Activated CD8-positive, alpha-beta memory T cell treated with anti-CD3 and anti-CD28 coated beads, Interleukin-2, amount 50 U/mL, for 24 hours (primary cell): Measurements from ENCODE around the gene RPL11.
"Not testable (repeated sequence)": the region's sequence is repeated elsewhere in the genome, so short reads cannot be mapped to it uniquely, and the experiment has no call there.

Experiments used
- DNase-seq: peaks from one replicate; pipeline ENCODE4 v3.0.0-alpha.2; 2020; ENCODE audit errors: extremely low read depth

Gene RPL11

DNA sequence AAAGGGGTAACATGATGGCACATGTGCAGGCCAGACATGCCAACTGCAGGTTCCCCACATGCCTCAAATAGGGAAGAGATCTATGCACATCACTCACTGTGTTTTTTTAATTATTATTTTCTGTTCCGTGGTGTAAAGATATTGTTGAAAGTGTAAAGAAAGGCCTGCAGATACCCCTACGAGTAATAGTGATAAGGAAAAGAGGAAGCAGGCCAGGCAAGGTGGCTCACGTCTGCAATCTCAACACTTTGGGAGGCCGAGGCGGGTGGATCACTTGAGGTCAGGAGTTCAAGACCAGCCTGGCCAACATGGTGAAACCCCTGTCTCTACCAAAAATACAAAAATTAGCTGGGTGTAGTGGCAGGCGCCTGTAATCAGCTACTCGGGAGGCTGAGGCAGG is 6.4 kb upstream of the RPL11 start:
- not testable (repeated sequence) for DNase-seq

DNA sequence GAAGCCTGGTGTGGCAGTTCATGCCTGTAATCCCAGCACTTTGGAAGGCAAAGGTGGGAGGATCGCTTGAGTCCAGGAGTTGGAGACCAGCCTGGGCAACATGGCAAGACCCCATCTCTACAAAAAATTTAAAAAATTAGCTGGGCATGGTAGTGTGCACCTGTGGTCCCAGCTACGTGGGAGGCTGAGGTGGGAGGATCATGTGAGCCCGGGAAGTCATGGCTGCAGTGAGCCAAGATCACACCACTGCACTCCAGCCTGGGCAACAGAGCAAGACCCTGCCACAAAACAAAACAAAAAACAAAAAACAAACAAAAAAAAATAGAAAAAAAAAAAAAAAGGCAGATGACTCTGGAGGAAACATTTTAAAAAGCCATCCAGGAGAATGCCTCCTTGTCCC is 3.9 kb upstream of the RPL11 start:
- DNase-seq: not testable (repeated sequence)

DNA sequence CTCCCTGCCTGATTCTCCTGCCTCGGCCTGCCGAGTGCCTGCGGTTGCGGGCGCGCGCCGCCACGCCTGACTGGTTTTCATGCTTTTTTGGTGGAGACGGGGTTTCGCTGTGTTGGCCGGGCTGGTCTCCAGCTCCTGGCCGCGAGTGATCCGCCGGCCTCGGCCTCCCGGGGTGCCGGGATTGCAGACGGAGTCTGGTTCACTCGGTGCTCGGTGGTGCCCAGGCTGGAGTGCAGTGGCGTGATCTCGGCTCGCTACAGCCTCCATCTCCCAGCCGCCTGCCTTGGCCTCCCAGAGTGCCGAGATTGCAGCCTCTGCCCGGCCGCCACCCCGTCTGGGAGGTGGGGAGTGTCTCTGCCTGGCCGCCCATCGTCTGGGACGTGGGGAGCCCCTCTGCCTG is 3.3 kb upstream of the RPL11 start:
- DNase-seq: not testable (repeated sequence)

DNA sequence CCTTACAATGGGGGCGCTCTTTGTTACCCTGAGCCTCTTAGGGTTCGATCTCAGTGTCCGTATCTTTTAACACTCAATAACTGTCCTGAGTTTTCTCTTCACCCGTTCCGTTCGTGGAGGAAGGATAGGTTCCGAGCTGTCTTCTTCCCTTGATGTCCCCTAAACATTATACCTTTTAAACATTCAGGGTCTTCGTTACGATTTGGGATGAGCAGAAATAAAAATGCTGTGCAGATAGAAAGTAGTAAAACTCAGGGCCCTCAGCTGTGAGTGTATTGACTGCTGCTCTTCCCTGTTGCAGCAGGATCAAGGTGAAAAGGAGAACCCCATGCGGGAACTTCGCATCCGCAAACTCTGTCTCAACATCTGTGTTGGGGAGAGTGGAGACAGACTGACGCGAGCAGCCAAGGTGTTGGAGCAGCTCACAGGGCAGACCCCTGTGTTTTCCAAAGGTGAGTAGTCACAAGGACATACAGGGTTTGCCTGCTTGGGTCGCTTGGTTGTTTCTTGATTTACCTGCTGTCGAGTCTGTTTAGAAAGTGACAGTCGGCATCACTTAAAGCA is 784 bp downstream of the RPL11 start:
- no peak for DNase-seq

DNA sequence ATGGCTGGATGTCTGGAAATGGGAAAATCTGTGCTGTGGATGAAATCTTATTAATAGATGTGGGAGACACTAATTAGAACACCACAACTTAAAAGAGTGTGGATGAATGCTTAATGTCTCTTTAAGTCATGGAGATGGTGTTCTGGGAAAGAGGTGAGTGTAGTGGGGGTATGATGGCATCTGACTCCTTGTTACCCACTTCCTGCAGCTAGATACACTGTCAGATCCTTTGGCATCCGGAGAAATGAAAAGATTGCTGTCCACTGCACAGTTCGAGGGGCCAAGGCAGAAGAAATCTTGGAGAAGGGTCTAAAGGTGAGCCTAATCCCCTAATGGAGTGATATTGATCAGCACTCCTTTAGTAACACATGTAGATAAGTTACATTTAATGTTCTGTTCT is 2.0 kb downstream of the RPL11 start:
- DNase-seq: no peak

DNA sequence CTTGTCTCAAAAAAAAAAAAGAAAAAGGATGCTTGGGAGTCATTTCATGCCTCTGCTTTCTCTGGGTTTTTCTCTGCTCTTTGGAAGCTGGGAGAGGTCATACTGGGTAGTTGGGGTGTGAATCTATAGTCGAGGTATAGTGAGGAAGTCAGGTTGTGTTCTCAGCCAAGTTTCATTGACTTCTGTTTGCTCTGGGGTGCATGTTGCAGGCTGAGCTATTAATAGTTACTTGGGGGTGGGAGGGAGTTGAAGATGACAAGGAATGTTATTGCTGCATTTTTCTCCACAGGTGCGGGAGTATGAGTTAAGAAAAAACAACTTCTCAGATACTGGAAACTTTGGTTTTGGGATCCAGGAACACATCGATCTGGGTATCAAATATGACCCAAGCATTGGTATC is 2.8 kb downstream of the RPL11 start:
- DNase-seq: no peak

DNA sequence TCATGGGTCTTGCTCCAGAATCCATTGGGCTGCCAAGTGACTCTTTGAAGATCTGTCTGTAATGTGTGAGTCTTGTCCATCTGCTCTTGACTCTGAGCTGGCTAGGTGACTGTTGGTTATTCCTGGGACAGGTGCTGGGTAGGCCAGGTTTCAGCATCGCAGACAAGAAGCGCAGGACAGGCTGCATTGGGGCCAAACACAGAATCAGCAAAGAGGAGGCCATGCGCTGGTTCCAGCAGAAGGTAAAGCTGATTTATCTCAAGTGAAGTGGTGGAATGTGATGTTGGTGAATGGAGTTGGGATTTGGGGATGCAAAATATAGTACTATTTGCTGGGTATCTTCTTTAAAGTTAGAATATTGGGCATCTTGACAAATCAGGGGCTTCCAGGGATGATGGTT is 4.1 kb downstream of the RPL11 start:
- DNase-seq: no peak

DNA sequence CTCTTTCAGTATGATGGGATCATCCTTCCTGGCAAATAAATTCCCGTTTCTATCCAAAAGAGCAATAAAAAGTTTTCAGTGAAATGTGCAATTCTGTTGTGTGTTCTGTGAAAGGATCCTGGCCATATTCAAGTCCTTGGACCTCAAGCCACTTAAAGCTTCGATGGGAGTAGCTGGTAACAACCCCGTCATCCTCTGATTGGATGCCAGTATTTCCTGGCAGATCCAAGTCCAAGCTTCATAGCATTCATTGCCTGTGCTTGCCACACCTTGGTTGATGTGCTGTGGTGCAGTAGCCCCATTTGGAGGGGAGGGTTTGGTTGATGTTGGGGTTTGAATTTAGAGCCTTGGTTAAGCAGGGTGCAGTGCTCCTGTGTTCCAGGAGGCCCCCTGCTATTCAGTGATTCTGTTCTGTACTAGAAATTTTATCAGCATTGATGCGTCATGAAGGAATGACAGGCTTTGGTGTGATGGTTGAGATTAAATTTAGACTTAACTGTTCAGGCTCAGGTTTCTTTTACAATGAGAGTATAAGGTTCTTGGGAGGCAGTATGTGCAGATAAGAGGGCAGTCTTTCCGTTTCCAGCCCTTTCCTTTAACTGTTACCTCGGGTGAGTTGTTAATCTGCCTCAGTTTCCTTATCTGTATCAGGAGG is 4.9 kb downstream of the RPL11 start:
- no peak for DNase-seq

DNA sequence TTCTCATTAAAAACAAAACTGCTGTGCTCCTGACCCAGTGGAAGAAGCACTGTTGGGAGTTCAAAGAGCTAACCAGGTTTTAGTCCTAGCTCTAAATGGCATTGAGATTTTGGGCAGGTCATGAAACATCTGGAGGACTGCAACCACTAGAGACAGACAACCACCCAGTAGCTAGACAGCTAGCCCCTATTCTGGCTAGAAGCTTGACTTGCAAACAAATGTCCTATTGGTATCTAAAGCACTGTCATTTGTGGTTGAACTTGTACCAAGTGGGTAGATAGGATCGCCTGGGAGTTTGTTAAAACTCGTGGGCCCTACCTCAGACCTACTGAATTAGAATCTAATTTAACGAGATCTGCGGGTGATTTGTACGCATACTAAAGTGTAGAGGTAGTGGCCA is 6.9 kb downstream of the RPL11 start:
- no peak for DNase-seq

DNA sequence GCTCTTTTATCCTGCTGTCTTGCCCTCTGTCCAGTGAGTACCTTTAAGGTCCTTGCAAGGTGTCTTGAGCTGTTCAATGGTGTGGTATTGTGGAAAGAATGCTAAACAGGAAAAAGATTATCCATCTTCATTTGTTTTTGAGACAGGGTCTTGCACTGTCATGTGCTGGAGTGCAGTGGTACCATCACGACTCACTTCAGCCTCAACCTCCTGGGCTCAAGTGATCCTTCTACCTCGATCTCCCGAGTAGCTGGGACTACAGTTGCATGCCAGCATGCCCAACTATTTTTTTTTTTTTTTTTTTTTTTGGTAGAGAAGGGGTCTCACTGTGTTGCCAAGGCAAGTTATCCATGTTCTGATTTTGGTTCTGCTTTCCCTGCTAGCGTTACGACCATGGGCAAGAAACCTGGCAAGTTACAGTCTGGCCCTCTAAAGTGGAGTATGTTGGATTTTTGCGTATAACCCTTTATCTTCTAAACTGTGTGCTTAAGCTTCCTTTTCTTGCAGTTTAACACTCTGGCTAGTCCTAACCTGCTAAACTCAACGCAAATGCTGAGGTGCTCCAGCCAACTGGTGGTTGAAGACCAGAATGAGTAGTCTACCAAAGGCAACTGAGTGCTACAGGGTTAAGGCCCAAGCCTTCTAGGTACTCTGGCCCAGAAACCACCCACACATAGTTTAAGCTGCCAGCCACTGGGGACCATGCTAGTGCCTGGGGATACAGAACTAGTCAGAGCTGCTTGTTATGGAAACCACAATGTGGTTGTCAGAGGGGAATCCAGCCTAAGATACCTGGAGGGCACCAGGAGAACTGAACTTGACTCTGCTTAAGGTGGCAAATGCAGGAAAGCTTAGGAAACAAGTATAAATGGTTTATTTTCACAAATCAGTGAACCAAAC is 7.9 kb downstream of the RPL11 start:
- no peak for DNase-seq

DNA sequence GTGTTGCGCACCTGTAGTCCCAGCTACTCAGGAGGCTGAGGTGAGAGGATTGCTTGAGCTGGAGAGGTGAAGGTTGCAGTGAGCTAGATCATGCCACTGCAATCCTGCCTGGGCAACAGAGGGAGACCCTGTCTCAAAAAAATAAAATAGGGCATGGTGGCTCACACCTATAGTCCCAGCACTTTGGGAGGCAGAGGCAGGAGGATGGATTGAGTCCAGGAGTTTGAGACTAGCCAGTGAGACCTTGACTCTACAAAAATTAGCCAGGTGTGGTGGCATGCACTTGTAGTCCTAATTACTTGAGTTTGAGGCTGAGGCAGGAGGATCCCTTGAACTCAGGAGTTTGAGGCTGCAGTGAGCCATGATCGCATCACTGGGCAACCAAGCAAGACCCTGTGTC is 9.7 kb downstream of the RPL11 start:
- no peak for DNase-seq

DNA sequence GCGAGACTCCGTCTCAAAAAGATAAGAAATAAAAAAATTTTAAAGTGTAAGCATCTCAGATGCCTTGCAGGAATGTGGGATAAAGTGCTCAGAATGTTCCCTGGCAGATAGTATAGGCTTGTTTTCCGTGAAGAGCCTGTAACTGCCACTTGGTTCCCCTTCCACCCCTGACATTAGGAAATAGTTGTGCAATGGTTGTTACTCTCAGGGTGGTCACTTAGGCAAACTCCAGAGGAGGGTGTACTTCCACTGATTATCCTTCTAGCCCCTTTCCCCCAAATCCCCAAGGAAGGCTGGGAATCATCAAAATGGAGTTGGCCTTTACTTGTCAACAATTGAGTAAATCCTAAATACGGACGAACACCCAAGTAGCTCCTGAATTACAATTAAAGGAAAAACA is 10.4 kb downstream of the RPL11 start:
- no peak for DNase-seq

DNA sequence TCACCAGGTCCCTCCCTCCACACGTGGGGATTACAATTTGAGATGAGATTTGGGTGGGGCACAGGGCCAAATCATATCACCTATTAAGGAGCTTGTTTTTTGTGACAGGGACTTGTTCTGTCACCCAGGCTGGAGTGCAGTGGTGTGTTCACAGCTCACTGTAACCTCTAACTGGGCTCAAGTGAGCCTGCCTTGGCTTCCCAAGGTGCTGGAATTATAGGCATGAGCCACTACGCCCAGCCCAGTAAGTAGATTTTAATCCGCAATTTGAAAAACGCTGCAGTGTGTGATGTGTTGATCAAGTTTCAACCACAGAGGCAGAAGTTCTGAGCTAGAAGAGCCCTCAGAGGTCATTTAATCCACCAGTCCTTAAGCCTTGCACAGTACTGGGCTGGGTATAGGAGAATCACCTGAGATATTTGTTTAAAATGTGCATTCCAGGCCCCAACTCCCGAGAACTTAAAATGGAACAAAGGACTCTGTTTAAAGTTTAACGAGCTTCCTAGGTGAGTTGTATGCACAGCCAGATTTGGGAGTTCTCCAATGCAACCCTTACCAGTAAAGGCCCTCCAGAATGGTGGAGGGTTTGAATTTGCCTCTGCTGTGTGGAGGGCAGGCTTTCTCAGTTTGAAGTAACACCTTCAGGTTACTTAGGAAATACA is 13.4 kb downstream of the RPL11 start:
- DNase-seq: no peak

DNA sequence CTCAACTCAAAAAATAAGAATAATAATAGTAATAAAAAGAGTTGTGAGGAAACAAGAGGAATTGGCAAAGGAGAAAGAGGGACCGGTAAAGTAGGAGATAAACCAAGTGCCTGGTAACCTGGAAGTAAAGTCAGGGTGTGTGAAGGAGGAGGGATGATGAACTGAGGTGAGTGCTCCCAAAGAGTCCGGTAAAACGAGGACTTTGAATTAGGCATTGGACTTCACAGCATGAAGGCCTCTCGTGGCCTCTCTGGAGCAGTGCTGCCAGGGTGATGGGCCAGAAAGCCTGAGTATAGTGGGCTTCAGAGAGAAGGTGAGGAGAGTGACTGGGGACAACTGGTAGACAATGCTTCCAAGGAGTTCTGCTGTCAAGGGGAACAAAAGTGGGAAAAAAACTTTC is 17.6 kb downstream of the RPL11 start:
- DNase-seq: no peak

DNA sequence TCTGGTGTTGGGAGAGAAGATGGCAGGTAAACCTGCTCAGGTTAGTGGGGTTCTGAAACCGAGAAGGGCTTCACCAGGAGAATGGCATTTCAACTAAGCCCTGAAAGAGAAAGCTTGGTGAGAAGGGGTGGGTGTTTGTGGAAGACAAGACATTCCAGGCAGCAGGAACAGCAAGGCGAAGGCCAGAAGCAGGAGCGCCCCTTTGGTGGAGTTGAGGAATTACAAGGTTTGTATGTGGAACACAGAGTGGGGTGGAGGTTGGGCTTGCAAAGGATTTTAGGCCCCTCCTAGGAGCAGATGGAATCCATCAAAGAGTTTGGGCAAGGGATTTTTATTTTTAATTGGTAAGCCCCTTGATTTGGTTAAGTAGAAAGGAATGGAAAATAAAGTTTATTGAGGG is 26.9 kb downstream of the RPL11 start:
- DNase-seq: no peak

DNA sequence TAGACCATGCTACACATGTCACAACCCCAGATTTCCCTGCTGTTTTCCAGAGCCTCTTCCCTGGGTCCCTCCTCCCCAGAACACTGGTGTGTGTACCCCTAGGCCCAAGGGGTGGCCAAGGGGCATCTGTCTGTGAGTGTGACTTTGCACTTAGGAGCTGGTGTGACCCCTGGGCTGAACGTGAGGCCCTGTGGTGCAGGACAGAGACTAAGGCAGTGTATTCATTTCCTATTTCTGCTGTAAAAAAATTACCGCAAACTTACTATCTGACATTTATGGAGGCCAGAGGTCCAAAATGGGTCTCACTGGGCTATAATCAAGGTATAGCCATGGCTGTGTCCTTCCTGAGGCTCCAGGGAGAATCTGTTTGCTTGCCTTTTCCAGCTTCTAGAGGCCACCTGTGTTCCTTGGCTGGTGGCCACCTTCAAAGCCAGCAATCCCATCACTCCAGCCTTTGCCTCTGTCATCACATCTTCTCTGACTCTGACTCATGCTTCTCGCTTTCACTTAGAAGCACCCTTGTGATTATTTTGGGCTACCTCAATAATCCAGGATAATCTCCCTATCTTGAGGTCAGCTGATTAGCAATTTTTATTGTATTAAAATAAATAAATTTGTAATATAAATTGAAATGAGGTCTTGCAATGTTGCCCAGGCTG is 27.7 kb downstream of the RPL11 start:
- no peak for DNase-seq

DNA sequence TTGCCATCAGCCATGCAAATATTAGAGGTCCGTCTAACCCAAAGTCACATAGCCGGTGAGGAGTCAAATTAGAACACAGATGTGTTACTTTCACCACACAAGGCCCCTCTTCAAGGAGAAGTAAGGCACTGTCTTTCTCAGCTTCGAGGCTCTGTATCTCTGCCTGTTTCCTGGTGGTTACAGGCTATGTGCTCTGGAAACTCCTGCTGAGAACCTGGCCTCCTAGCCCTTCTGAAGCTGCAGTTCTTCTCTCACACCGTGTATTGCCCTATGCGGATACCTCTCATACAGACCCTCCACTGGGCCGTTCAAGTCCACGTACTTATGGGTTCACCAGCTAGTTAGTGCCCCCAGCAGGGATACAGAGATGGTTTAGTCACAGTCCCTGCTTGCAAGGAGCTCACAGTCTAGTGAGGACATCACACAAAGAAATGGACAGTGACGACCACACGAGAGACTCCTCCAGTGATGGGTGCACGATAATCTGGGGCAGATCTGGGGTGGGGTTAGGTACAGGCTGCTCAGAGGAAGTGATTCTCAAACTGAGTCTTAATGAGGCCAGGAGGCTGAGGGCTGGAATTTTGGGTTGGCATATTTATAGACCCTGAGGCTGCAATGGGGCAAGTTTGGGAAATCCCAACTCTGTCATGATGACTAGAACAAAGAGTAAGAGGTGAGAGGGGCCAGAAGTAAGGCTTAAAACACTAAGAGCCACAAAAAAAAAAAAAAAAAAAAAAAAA is 28.8 kb downstream of the RPL11 start:
- DNase-seq: no peak

DNA sequence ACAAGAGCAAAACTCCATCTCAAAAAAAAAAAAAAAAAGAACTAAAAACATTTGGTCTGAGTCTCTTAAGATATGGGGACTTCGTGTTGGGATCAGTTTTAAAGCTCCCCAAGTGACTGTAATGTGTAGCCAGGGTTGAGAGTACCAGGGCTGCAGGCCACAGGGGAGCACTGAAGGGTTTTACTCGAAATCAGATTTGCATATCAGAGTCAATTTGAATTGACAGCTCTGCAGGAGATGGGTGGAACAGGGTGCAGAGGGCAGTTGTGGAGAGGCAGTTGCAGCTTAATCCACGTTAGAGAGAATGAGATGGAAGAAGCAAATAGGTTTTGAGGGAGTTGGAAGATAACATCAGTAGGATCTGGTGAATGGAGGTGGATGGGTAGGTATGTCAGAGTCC is 31.0 kb downstream of the RPL11 start:
- no peak for DNase-seq

DNA sequence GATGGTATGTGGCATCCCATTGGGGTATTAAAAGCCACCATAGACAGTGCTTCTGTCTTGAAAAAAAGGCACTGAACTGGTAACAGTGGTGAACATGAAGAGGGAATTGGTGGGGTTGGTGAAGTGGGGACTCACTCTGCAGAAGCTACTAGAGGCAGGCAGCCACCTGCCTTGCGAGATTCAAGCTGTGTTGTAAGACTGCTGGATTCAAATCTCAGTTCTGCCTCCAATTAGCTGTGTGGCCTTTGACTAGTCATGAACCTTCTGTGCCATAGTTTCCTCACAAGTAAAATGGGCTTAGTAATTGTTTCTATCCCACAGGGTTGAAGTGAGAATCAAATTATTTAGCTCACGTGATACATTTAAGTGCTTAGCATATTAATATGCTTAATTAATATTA is 35.1 kb downstream of the RPL11 start:
- DNase-seq: no peak

DNA sequence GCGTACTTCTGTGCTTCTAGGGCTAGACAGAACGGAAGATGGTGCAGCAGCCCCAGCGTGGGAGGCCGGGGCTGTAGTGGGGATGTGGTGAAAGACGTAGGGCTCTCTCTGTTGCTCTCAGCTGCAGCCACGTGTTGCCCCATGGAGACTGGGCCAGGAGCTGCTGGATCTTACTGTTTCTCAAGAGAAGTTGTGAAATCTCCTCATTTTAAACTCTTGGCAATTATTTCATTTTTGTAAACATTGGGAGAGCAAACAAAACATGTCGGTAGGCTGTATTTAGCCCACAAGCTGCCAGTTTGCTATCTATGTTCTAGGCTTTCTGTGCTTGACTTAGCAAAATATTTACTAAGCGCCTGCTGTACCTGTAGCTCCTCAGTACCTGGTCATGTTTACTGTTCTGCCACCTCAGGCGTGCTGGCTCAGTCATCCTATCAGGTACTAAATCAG is 35.8 kb downstream of the RPL11 start:
- DNase-seq: no peak
